Fibroblast of villous mesenchyme (primary cell): ENCODE measurements around the gene LCT. TPM values are rescaled to one million over a fixed set of nuclear protein-coding genes. Genes with fewer than 3 reads are reported as not detected.
"Not testable (repeated sequence)": the region's sequence is repeated elsewhere in the genome, so short reads cannot be mapped to it uniquely, and the experiment has no call there.

Experiments used
- DNase-seq: peaks from one replicate; pipeline ENCODE4 v3.0.0-alpha.2; 2010; ENCODE audit warnings: low read depth
- H3K4me3 ChIP-seq: 2 replicates; pipeline ENCODE4 v1.5.1; 2011; ENCODE audit warnings: low read depth, mild to moderate bottlenecking, low read length
- total RNA-seq: library from RNA; depleted of rRNA; stranded (reverse); fragments of >200 nt; gene quantifications from 2 replicates; pipeline ENCODE4 v1.2.3, GENCODE V29; 2012
- TF ChIP-seq, protein P1 (sequence below): IDR thresholded peaks from 2 replicates; pipeline ENCODE4 v1.5.1; 2012; ENCODE audit warnings: low read depth, mild to moderate bottlenecking, low read length; ENCODE audit not compliant: insufficient read depth

The LCT gene
- total RNA-seq, result under 0.01 TPM in 1 of 2 replicates, not detected in the other

- H3K4me3 ChIP-seq, result no peak within 1 kb of the TSS
- no peak for DNase-seq
- TF ChIP-seq, protein P1, sequence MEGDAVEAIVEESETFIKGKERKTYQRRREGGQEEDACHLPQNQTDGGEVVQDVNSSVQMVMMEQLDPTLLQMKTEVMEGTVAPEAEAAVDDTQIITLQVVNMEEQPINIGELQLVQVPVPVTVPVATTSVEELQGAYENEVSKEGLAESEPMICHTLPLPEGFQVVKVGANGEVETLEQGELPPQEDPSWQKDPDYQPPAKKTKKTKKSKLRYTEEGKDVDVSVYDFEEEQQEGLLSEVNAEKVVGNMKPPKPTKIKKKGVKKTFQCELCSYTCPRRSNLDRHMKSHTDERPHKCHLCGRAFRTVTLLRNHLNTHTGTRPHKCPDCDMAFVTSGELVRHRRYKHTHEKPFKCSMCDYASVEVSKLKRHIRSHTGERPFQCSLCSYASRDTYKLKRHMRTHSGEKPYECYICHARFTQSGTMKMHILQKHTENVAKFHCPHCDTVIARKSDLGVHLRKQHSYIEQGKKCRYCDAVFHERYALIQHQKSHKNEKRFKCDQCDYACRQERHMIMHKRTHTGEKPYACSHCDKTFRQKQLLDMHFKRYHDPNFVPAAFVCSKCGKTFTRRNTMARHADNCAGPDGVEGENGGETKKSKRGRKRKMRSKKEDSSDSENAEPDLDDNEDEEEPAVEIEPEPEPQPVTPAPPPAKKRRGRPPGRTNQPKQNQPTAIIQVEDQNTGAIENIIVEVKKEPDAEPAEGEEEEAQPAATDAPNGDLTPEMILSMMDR, result no peak
Observed at GRCh38 chr2:135836596-135837270, at the start of gene LCT. Gene LCT, minus strand, starts transcription at chr2:135837184. Its CDS starts 15 bp downstream, at chr2:135837169.

GRCh38 chr2:135885709-135886108 lies 48.7 kb upstream of the LCT start:
- TF ChIP-seq, protein P1, result no peak
- DNase-seq, result no peak
- H3K4me3 ChIP-seq, result no peak overlapping the region

DNA sequence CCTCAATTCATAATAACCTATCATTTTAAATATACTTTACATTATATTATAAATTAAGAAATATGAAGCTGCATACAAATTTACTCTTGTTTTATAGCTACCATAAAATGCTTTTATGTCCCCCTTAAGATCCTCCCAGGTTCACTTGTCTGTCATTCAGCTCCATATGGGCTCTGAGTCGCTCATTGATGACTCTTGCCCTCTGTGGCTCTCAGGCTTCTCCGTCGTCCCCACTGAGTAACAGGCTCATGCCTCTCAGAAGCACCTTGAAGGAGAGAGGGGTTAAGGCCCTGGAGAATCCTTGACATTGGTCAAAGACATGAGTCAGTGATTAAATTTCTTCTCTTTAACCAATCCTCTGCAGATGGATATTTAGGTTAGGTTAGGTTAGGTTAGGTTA lies 45.4 kb upstream of the LCT start:
- DNase-seq, result no peak
- TF ChIP-seq, protein P1, result no peak
- no peak overlapping the region for H3K4me3 ChIP-seq

DNA sequence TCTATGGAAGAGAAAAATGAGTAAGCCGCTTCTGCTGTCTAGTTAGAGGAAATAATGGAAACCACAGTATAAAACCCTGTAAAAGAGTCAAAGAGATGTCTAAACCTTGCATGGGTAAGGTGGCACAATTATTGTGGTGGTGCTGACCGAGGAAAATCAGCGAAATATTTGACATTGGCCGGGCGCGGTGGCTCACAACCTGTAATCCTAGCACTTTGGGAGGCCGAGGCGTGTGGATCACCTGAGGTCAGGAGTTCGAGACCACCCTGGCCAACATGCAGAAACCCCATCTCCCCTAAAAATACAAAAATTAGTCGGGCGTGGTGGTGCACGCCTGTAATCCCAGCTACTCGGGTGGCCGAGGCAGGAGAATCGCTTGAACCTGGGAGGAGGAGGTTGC lies 39.8 kb upstream of the LCT start:
- DNase-seq, result not testable (repeated sequence)
- peak overlapping the region; percentile 78 for H3K4me3 ChIP-seq

GRCh38 chr2:135876066-135876711 lies 39.2 kb upstream of the LCT start, which contains the start of gene MCM6:
Gene MCM6, minus strand, starts transcription at chr2:135876443. Its CDS starts 78 bp downstream, at chr2:135876365.
- DNase-seq, result peak; percentile 99
- TF ChIP-seq, protein P1, result no peak
- peak within 1 kb of the TSS; percentile 78 for H3K4me3 ChIP-seq

DNA sequence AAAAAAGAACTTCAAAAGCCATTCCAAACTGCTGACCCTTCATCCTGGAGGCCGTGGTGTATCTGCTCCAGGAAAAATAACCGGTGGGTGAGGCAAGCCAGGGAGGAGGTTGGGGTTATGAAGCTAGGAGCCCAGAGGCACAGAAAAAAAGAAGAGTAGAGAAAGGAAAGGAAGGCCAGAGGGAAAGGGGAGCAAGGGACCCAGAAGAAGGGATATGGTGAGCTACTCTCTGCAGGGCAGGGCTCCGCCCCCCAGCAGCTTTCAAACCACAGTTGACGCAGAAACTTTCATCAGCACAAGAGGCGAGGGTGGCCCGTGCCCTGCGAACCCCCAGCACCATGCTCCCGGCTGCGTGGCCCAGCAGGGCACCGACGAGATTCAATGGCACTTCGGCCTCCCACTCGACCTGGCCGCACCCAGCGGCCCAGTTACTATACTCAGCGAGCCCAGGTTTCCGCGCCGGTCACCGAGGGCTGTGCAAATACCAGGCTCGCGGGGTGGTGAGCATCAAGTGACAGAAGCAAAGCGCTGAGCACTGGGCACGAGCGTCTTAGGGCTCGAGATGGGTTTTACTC lies 38.6 kb upstream of the LCT start:
- TF ChIP-seq, protein P1, result no peak
- H3K4me3 ChIP-seq, result peak overlapping the region; percentile 78
- peak; percentile 55 for DNase-seq

DNA sequence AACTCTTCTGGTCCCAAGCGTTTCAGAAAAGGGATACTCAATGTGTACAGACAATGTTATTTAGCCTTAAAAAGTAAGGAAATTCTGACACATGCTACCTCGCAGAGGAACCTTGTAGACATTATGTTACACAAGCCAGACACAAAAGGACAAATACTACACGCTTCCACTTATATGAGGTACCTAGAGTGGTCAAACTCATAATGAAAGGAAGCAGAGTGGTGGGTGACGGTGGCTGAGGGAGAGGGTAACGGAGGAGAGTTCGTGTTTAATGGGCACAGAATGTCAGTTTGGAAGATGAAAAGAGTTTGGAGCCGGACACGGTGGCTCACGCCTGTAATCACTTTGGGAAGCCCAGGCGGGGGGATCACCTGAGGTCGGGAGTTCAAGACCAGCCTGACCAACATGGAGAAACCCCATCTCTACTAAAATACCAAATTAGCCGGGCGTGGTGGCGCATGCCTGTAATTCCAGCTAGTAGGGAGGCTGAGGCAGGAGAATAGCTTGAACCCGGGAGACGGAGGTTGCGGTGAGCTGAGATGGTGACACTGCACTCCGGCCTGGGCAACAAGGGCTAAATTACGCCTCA lies 37.9 kb upstream of the LCT start:
- TF ChIP-seq, protein P1, result no peak
- DNase-seq, result no peak
- H3K4me3 ChIP-seq, result peak overlapping the region; percentile 78
